CD4-positive, alpha-beta T cell treated with Interleukin-4 for 4 hours (primary cell): Measurements from ENCODE around the gene SNX30.

Experiments
- DNase-seq: peaks from one replicate; pipeline ENCODE4 v3.0.0-alpha.2; 2020

The SNX30 gene

GRCh38 chr9:112891521-112891920 is 141.0 kb downstream of the SNX30 start:
- no peak for DNase-seq

GRCh38 chr9:112892981-112893380 is 142.4 kb downstream of the SNX30 start:
- DNase-seq, result no peak

GRCh38 chr9:112894041-112894440 is 143.5 kb downstream of the SNX30 start:
- no peak for DNase-seq

- no peak for DNase-seq
These were observed 144.1 kb downstream of the SNX30 start for GRCh38 chr9:112894699-112895098.

- DNase-seq, result no peak
These were observed 145.6 kb downstream of the SNX30 start for GRCh38 chr9:112896131-112896530.

- no peak for DNase-seq
These were observed 148.3 kb downstream of the SNX30 start for GRCh38 chr9:112898872-112899311.

GRCh38 chr9:112900488-112900887 is 149.9 kb downstream of the SNX30 start:
- DNase-seq, result no peak

GRCh38 chr9:112900901-112901300 is 150.3 kb downstream of the SNX30 start:
- no peak for DNase-seq

GRCh38 chr9:112905084-112905483 is 154.5 kb downstream of the SNX30 start:
- no peak for DNase-seq

GRCh38 chr9:112911736-112912135 is 161.2 kb downstream of the SNX30 start:
- no peak for DNase-seq

- DNase-seq, result no peak
These were observed 162.1 kb downstream of the SNX30 start for GRCh38 chr9:112912636-112913035.

- DNase-seq, result no peak
These were observed 162.8 kb downstream of the SNX30 start for GRCh38 chr9:112913326-112913725.

GRCh38 chr9:112914524-112914923 is 164.0 kb downstream of the SNX30 start:
- DNase-seq, result no peak

GRCh38 chr9:112917047-112917986 is 166.8 kb downstream of the SNX30 start:
- no peak for DNase-seq

- no peak for DNase-seq
These were observed 167.4 kb downstream of the SNX30 start for GRCh38 chr9:112917987-112918362.

GRCh38 chr9:112921549-112921948 is 171.0 kb downstream of the SNX30 start:
- no peak for DNase-seq
